GM18499 (cell line): Measurements from ENCODE around the gene CALY.

ENCODE experiments used
- ATAC-seq: cut with Tn5 transposase; IDR thresholded peaks from one replicate; pipeline ENCODE4 v1.9.1; 2021; ENCODE audit warnings: moderate number of reproducible peaks; ENCODE audit not compliant: insufficient read depth, unreplicated experiment

The CALY gene

GRCh38 chr10:133353202-133353959, 16.7 kb upstream of the CALY start:
- ATAC-seq = no peak

DNA sequence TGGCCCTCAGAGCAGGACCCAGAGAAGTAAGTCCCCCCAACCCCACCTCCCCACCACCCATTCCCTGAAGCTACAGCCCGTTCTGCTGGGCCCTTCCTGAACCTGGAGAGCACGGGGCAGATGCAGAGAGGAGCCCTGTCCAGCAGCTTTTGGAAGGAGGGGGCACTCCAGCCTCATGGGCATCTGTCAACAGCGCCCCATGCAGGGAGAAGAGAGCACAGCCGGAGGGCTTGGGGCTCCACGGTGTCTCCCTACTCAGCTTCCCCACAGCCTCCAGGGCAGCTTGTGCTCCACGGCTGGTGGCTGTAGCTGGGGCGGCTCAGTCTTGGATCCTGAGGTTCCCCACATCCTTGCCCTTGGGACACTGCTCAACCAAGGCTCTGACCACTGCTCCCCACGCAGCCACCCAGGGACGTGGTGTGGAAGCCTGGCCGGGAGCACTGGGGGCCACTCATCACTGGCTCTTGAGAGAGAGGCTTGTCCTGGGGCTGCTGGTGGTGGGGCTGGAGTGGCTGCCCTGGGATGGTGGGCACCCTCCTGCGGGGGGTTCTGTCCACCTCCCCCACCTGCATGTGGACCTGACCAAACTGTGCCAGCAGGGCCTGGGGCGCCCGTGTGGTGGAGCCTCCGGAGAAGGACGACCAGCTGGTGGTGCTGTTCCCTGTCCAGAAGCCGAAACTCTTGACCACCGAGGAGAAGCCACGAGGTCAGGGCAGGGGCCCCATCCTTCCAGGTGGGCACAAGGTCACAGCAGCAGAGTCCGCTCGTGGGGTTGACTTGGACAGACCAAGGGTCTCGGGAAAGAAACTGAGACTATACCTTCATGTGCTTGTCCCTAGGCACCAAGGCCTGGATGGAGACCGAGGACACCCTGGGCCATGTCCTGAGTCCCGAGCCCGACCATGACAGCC, 15.0 kb upstream of the CALY start:
- no peak for ATAC-seq

DNA sequence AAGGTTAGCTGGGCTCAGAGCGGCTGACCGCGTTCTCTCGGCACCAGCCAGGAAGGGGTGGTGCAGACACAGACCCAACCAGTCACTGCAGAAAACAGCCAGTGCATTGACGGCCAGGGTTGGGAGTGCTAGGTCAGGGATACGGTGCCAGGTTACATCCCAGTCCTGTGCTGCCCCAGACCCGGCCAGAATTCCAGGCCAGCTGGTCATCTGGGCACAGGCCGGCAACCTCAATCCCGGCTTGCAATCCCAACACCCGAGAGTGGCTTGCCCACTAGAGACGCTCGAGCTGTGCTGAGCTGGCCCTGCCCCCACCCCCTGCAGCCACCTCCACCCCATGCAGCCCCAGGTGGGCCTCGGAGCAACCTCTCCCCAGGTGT, 14.2 kb upstream of the CALY start:
- no peak for ATAC-seq

DNA sequence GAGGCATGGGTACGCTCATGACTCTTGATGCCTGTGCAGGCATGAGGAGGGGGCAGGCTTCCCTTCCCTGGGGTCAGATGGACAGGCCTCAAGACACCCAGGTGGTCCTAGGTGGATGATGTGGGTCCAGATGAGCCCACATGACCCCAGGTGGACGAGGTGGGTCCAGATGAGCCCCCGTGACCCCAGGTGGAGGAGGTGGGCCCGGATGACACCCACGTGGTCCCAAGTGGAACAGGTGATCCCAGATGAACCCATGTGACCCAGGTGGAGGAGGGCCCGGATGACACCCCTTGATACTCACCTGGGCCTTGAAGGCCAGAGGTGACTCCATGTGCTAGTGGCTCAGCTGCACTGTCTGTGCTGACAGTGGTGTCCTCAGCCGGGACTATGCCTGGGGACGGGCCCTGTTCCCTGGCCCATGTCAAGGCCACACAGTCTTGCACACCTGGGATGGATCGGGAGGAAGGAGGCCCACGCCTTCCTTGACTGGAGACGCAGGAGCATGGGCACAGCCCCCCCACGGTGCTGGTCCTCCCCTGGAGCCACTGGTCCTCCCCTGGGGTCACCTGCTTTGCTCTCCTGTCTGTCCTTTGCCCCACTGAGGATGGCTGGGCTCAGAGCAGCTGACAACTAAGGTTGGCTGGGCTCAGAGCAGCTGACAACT, 13.7 kb upstream of the CALY start:
- no peak for ATAC-seq

DNA sequence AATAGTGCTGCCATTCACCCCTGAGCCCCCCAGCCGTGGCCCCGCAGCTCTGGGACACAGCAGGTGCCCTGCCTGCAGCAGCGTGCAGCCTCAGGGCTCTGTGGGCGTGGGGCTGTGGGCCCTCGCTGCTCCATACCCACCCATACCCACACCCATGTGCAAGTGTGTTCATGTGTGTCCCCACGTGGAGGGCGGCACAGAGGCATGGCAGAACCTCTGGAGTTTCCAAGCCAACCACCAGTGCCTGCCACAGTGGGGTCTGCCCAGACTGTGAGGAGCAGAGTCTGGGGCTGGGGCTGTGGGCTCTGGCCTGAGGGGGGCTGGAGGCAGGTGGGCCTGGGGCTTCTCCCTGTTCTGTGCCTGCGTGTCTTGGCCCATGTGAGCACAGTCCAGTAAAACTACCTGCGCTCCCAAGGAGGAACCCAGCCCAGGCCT, 12.9 kb upstream of the CALY start:
- ATAC-seq = no peak

GRCh38 chr10:133349160-133349568, 12.5 kb upstream of the CALY start:
- no peak for ATAC-seq

GRCh38 chr10:133347710-133348517, 11.2 kb upstream of the CALY start:
- no peak for ATAC-seq

DNA sequence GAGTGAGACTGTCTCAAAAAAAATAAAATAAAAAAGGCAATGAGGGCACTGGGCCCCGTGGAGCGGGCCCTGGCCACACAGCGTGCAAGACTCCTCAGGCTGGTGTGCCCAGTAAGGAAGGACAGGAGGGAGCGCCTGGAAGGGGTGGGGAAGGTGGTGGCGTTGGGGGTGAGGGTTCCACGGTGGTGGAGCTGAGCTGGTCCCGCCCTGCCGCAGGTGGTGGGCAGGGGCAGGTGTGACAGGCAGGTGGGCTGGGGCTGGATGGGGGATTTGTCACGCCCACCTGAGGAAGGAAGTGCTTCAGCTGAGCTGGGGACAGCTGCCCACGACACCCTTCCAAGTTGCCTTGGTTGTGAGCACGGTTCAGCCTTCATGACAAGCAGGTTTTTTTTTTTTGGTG, 9.7 kb upstream of the CALY start:
- no peak for ATAC-seq

DNA sequence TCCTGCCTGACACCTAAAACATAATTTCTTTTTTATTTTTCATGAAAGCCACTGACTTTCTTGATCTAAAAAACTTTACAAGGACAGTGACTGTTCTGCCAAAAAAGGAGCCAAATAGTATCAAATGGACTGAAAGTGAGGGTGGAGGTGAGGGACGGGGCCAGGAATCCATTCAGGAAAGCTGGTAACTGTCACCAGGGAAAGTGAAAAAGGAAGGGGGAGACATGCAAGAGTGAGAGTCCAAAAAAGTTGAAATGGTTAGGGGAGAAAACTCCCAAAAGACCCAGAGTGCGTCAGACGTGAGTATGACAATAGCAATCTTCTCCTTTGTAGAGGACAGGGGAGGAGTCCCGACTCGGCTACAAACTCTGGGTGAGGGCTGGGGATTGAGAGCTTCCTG, 7.5 kb upstream of the CALY start:
- no peak for ATAC-seq

DNA sequence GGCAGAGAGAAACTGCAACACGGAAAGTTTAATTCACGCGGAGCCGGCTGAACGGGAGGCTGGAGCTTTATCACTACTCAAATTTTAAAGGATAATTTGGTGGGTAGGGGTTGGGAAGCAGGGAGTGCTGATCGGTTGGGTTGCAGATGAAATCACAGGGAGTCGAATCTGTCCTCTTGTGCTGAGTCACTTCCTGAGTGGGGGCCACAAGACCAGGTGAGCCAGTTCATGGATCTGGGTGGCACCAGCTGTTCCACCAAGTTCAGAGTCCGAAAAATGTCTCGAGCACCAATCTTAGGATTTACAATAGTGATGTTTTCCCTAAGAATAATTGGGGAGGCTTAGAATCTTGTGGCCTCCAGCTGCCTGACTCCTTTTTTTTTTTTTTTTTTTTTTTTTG, 6.9 kb upstream of the CALY start:
- no peak for ATAC-seq

DNA sequence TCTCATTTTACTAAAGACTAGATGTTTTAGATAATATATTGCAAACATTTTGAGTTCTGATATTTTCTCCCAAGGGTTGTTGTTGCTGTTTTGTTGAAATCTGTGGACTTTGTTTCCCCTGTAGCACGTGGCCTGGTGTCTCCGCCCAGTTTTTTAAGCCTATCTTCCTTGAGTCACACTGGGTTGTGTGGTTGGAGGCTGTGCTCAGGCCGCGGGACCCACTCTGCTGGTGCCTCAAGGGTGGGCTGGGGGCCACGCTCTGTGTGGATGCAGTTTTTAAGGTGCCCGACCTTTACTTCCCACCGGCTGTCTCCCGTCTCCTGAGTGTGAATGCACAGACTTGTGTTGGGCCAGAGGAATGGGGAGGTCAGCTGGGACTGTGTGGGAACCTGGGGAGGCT, 6.2 kb upstream of the CALY start:
- no peak for ATAC-seq

DNA sequence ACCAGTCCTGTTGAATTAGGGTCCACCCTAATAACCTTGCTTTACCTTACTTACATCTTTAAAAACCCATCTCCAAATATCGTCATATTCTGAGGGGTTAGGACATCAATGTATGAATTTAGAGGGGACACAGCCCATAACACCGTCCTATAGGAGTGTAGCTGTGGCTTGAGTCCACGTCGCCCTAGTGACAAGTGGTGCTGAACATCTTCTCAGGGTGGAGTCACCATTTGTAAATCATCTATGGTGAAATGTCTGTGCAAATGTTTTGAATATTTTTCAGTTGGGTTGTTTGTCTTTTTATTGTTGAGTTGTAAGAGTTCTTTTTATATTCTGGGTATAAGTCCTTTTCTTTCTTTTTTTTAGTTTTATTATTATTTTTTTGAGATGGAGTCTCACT, 5.3 kb upstream of the CALY start:
- ATAC-seq = no peak

DNA sequence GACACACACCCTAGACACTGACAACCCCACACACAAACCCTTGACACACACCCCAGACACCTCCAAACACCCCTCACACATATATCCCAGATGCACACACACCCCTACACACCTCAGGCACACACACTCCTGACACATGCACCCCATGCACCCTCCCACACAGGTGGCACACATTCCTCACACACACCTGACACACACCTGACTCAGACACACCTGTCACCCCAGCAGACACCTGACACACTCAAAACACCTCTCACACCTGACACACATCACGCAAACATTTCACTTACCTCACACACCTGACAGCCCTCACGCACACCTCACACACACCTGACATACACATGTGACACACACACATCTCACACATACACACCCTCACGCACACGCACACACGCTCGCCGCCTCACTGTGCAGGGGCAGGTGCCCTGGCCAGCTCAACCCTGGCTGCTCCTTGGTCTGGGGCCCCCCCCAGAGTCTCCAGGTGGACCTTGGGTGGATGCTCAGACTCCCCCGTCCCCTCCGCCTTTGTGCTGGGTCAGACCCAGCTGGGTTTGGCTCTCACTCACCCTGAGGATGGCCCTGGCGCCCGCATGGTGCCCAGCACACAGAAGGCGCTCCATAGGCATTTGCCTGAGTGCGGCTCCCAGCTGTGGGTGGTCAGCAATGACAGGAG, 3.1 kb upstream of the CALY start:
- ATAC-seq = no peak

DNA sequence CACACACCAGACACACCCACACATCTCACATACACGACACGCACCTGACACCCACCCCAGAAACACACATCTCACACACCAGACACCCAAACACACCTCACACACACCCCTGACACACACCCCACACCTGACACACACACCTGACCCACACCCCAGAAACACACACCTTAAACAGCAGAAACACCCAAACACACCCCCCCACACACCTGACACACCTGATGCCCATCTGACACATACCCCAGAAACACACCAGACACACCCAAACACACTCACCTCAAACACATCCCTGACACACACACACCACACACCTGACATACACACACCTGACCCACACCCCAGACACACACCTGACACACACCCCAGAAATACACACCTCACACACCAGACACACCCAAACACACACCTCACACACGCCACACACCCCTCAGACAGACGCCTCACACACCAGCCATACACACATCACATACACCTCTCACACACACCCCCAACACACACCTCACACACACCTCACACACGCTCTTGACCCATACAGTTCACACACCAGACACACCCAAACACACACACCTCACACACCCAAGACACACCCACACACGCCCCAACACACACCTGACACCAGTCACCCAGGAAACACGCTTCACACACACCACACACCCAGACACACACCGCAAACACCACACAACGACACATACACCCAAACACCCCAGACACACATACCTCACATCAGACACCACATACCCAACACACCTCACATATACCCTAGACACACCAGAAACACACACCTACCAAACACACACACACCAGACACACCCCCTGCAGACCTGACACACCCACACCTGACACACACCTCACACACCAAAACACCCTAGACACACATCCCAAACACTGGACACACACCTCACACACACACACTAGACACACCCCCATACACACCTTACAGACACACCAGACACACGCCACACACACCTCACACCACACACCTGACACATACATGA, 1.7 kb upstream of the CALY start:
- ATAC-seq = no peak

DNA sequence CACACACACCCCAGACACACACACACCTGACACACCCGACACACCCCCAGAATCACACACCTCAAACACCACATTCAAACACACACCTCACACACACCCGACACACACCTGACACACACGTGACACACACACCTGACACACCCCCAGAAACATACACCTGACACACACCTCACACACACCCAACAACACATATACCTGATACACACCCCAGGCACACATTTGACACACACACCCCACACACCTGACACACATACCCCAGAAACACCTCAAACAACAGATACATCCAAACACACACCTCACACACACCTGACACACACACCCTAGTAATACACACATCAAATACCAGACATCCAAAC, 652 bp upstream of the CALY start:
- ATAC-seq = no peak

GRCh38 chr10:133336118-133336576, 549 bp downstream of the CALY start:
- no peak for ATAC-seq

GRCh38 chr10:133335246-133336117, 1.2 kb downstream of the CALY start:
- no peak for ATAC-seq
